HG02588 (cell line): Measurements from ENCODE around the gene TUBB2B.
"Not testable (repeated sequence)": the region's sequence is repeated elsewhere in the genome, so short reads cannot be mapped to it uniquely, and the experiment has no call there.

Experiments used
- ATAC-seq: cut with Tn5 transposase; IDR thresholded peaks from one replicate; pipeline ENCODE4 v1.9.1; 2021; ENCODE audit warnings: mild to moderate bottlenecking, moderate library complexity; ENCODE audit not compliant: unreplicated experiment

TUBB2B gene

GRCh38 chr6:3212261-3212660 lies 15.2 kb downstream of the TUBB2B start:
- ATAC-seq = no peak

DNA sequence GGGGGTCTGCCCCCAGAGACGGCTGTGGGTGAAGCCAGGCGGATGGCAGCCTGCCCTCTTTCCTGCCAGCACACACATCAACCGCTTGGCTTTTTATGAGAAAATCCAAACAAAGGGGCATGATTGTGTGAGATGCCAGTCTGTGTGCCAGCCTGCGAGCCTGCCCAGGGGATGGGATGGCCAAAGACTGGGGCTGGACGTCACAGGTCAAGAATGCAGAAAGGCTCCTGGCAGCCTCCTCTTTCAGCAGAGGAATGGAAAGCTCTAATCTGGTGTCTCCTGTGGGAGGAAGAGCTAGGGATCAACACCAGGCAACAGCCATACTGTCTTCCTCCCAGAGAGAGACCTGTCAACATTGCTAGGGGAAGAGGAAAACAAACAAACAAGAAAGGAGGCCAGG lies 15.8 kb downstream of the TUBB2B start:
- no peak for ATAC-seq

GRCh38 chr6:3210024-3210610 lies 17.3 kb downstream of the TUBB2B start:
- peak; percentile 20 for ATAC-seq

- peak; percentile 58 for ATAC-seq
Measured at GRCh38 chr6:3209114-3210023, 18.1 kb downstream of the TUBB2B start.

- no peak for ATAC-seq
Measured at GRCh38 chr6:3208775-3209113, 18.7 kb downstream of the TUBB2B start.

GRCh38 chr6:3208098-3208774 lies 19.2 kb downstream of the TUBB2B start:
- no peak for ATAC-seq

DNA sequence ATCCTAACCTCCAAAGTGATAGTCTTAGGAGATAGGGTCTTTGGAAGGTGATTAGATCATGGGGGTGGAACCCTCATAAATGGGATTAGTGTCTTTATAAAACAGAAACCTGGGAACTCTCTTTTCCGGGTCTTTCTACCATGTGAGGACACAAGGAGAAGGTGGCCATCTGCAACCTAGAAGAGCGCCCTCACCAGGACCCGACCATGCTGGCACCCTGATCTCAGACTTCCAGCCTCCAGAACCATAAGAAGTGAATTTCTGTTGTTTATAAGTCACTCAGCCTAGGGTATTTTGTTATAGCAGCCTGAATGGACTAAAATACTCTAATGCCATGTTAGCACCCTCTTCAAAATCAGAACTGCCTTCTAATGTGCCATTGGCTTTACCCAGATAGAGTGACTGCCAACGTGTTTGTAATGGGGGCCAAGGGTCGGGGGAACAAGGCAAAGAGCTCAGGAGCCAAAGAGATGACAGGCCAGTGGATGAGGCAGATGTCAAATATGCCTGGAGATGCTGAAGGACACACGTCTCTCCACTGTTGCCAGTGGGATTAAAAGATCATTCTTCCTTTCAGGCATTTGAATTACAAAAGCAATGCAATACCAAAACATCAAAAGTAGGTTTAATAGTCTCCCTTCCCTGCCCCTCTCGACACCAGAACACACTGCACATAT lies 21.0 kb downstream of the TUBB2B start:
- no peak for ATAC-seq

DNA sequence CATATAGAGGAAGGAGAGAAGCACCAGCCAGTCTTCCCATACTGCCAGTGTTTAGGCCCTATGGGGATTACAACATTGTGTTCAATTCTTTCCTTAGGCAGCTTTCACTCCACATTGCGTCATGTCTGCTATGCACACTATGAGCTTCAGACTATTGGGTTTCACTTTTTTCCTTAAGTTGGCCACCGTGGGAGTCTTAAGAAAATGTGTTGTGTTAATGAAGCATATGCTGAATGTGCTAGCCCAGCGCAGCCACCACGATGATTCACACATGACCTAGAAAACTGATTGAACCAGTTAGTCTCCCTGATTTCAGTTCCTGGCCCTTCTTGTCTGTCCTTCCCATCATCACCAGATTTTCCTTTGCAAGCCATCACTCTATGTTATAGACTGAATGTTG lies 21.5 kb downstream of the TUBB2B start:
- no peak for ATAC-seq

- no peak for ATAC-seq
Measured at GRCh38 chr6:3204921-3205320, 22.5 kb downstream of the TUBB2B start.

- no peak for ATAC-seq
Measured at GRCh38 chr6:3202999-3203696, 24.3 kb downstream of the TUBB2B start.

DNA sequence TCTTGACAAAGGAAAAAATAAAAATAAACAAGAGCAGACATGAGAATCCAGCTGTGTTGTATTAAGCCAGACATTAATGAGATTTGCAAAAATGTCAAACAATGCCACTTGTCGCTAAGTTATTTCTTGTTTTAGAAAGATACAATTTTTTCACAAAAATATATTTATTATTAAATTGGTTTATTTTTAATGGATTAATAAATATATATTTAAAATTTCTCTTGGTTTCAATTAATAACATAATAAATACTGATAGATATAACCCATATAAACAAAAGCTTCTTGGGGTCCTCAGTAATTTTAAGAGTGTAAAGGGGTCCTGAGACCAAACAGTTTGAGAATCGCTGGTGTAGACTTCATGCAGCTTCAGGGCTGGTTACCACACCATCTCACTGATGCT lies 26.1 kb downstream of the TUBB2B start:
- no peak for ATAC-seq

GRCh38 chr6:3200682-3201081 lies 26.8 kb downstream of the TUBB2B start:
- ATAC-seq = no peak

- no peak for ATAC-seq
Measured at GRCh38 chr6:3199382-3199781, 28.1 kb downstream of the TUBB2B start.

DNA sequence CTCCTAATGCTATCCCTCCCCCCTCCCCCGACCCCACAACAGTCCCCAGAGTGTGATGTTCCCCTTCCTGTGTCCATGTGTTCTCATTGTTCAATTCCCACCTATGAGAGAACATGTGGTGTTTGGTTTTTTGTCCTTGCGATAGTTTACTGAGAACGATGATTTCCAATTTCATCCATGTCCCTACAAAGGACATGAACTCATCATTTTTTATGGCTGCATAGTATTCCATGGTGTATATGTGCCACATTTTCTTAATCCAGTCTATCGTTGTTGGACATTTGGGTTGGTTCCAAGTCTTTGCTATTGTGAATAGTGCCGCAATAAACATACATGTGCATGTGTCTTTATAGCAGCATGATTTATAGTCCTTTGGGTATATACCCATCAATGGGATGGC lies 29.7 kb downstream of the TUBB2B start:
- ATAC-seq = not testable (repeated sequence)

DNA sequence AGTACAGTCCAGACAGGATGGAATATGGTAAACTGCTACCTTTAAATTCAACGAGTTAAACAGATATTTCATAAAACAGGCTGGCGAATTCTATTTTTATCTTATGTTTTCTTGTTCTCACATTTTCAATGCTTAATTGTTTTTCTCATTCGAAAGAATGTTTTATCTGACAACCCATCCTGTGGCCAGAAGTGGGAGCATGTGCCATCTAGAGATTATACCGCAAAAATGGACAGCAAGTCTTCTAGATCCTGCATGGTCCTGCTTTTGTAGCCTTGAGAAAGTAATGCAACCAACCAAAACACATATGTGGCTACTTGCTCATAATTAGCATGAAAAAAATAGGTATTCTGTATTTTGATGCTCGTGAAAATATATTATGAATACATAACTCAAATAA lies 30.7 kb downstream of the TUBB2B start:
- no peak for ATAC-seq

- ATAC-seq = no peak
Measured at GRCh38 chr6:3195695-3196497, 31.6 kb downstream of the TUBB2B start.

DNA sequence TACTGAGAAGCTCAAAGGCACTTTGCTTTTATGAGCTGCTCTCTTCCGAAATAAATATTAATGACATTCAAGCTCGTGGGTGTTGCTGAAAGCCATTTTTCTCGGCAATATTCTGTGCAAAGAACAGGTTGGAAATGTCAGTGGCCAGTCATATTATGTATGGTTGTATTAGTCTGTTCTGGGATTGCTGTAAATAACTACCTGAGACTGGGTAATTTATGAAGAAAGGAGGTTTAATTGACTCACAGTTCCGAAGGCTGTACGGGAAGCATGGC lies 32.1 kb downstream of the TUBB2B start:
- ATAC-seq = no peak

GRCh38 chr6:3194535-3195419 lies 32.7 kb downstream of the TUBB2B start:
- no peak for ATAC-seq

- no peak for ATAC-seq
Measured at GRCh38 chr6:3193102-3193849, 34.2 kb downstream of the TUBB2B start.
